Measurements from ENCODE around the gene PRSS56. TPM values are rescaled to one million over a fixed set of nuclear protein-coding genes. Genes with fewer than 3 reads are reported as not detected.

PRSS56 gene
- total RNA-seq, 1 experiment from 2014 or later, result not detected

GRCh38 chr2:232520489-232520888, 301 bp downstream of the PRSS56 start:
- no TSS peak for BruUV-seq (replicated peaks)
- H3K4me1 Mint-ChIP-seq (ENCODE audit: low read depth, unreplicated experiment), result peaks cover 19% of the 10 kb centered on the region
- no peaks in the 10 kb centered on the region for H3K36me3 Mint-ChIP-seq (ENCODE audit: insufficient read depth, unreplicated experiment)
- no peaks in the 10 kb centered on the region for H3K27me3 Mint-ChIP-seq (ENCODE audit: insufficient read depth, unreplicated experiment)
- no peak overlapping the region for H3K27ac Mint-ChIP-seq (ENCODE audit: unreplicated experiment)
- Histone ChIP-seq H3K36me3 (ENCODE audit: control insufficient read depth, insufficient read depth, low read length) (no peaks in the 10 kb centered on the region), H3K4me1 (peaks cover 14% of the 10 kb centered on the region), H3K27me3 (replicated peaks; ENCODE audit: control insufficient read depth, insufficient read depth, low read length) (no peaks in the 10 kb centered on the region), H3K4me3 (ENCODE audit: low read depth, low read length) (no peak overlapping the region), H3K9me3 (no peaks in the 10 kb centered on the region)
- TF ChIP-seq CTCF (IDR thresholded peaks at IDR 0.05; ENCODE audit: insufficient read depth in 1 of 2, low read depth in 1 of 2, low read length in 1 of 2, severe bottlenecking in 1 of 2, unreplicated experiment in 1 of 2), result no peak
- DNase-seq, result no peak
- intact Hi-C loops (cut with micrococcal nuclease; ENCODE audit: unreplicated experiment), result loop anchor here (5.0 kb wide), 1 partner anchor 78 kb away; no protein-coding TSS in a partner anchor
- H3K4me3 Mint-ChIP-seq (ENCODE audit: unreplicated experiment), result no peak overlapping the region
- ChIA-PET CTCF (no interaction called here), POLR2A (no interaction called here)
- H3K9me3 Mint-ChIP-seq (ENCODE audit: unreplicated experiment), result no peaks in the 10 kb centered on the region

- Histone ChIP-seq H3K9me3 (no peaks in the 10 kb centered on the region), H3K4me3 (ENCODE audit: low read depth, low read length) (no peak overlapping the region), H3K27me3 (replicated peaks; ENCODE audit: control insufficient read depth, insufficient read depth, low read length) (no peaks in the 10 kb centered on the region), H3K4me1 (peaks cover 8% of the 10 kb centered on the region), H3K36me3 (ENCODE audit: control insufficient read depth, insufficient read depth, low read length) (no peaks in the 10 kb centered on the region)
- H3K4me1 Mint-ChIP-seq (ENCODE audit: low read depth, unreplicated experiment), result peaks cover 13% of the 10 kb centered on the region
- ChIA-PET POLR2A (no interaction called here), CTCF (no interaction called here)
- no peaks in the 10 kb centered on the region for H3K9me3 Mint-ChIP-seq (ENCODE audit: unreplicated experiment)
- no peak overlapping the region for H3K4me3 Mint-ChIP-seq (ENCODE audit: unreplicated experiment)
- BruUV-seq (replicated peaks), result no TSS peak
- no peaks in the 10 kb centered on the region for H3K27me3 Mint-ChIP-seq (ENCODE audit: insufficient read depth, unreplicated experiment)
- DNase-seq, result no peak
- no peaks in the 10 kb centered on the region for H3K36me3 Mint-ChIP-seq (ENCODE audit: insufficient read depth, unreplicated experiment)
- TF ChIP-seq CTCF (IDR thresholded peaks at IDR 0.05; ENCODE audit: insufficient read depth in 1 of 2, low read depth in 1 of 2, low read length in 1 of 2, severe bottlenecking in 1 of 2, unreplicated experiment in 1 of 2), result no peak
- intact Hi-C loops (cut with micrococcal nuclease; ENCODE audit: unreplicated experiment), result loop anchor here (5.0 kb wide), 1 partner anchor 79 kb away; no protein-coding TSS in a partner anchor
- no peak overlapping the region for H3K27ac Mint-ChIP-seq (ENCODE audit: unreplicated experiment)
Measured at GRCh38 chr2:232521098-232521497, 910 bp downstream of the PRSS56 start.

- Mint-ChIP-seq H3K4me3 (ENCODE audit: unreplicated experiment) (no peak overlapping the region), H3K36me3 (ENCODE audit: insufficient read depth, unreplicated experiment) (peaks cover 3% of the 10 kb centered on the region), H3K27ac (ENCODE audit: unreplicated experiment) (no peak overlapping the region), H3K9me3 (ENCODE audit: unreplicated experiment) (no peaks in the 10 kb centered on the region), H3K27me3 (ENCODE audit: insufficient read depth, unreplicated experiment) (no peaks in the 10 kb centered on the region), H3K4me1 (ENCODE audit: low read depth, unreplicated experiment) (peaks cover 3% of the 10 kb centered on the region)
- Histone ChIP-seq H3K4me1 (peaks cover under 1% of the 10 kb centered on the region; the same call in 1 of the 2 replicates), H3K9me3 (no peaks in the 10 kb centered on the region), H3K36me3 (ENCODE audit: control insufficient read depth, insufficient read depth, low read length) (no peaks in the 10 kb centered on the region), H3K27me3 (replicated peaks; ENCODE audit: control insufficient read depth, insufficient read depth, low read length) (no peaks in the 10 kb centered on the region), H3K4me3 (ENCODE audit: low read depth, low read length) (no peak overlapping the region; the same call in 1 of the 2 replicates)
- TF ChIP-seq CTCF (IDR thresholded peaks at IDR 0.05; ENCODE audit: insufficient read depth in 1 of 2, low read depth in 1 of 2, low read length in 1 of 2, severe bottlenecking in 1 of 2, unreplicated experiment in 1 of 2), result peak; percentile 33 to 87
- BruUV-seq (replicated peaks), result no TSS peak
- peak in 1 of 2 experiments; percentile 66 for DNase-seq
- intact Hi-C loops (cut with micrococcal nuclease; ENCODE audit: unreplicated experiment), result loop anchor here (5.0 kb wide), 1 partner anchor 80 kb away; no protein-coding TSS in a partner anchor
- CTCF ChIA-PET, result interaction anchor here (0.6 kb wide), 1 partner anchor 367 kb away, joined by 6 read pairs; no protein-coding TSS in a partner anchor
- POLR2A ChIA-PET, result no interaction called here
Measured at GRCh38 chr2:232521959-232522622, 1.9 kb downstream of the PRSS56 start.

All from Caco-2 (cell line).